ENCODE measurements around the gene SLC22A23.

SLC22A23 gene

DNA sequence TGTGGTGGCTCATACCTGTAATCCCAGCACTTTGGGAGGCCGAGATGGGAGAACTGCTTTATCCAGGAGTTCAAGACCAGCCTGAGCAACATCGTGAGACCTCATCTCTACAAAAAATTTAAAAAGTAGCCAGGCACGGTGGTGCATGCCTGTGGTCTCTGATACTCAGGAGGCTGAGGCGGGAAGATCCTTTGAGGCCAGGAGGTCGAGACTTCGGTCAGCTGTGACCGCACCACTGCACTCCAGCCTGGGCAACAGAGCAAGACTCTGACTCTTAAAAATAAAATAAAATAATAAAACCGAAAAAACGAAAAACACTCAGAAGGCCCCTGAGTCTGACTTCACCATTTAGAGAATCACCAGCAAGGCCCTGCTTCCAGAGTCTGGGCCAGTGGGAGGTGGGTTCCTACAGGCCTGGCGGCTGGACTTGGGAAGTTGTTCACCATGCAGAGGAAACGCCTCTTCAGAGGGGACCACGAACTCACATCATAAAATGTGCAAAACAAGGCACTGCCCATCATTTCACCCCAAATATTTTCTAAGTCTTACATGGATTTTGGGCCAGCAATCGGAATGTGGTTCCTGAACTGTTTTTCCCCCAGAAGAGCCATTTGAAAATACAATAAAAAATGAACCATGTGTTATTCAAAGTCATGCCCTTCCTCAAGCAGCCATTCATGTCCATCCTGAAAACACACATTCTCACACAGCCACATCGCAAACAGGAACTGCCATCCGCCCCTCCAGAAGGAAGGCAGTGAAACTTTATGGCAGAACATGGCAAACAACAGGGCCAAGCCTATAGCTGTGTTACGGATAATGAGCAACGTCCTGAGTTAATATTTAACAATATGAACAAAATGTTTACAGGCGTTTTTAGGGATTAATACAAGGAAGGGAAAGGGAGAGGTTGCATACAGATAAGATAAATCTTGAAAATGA, 57.8 kb downstream of the SLC22A23 start:
- peaks cover 56 to 84% of the 10 kb centered on the region in 2 donors for H3K4me1 ChIP-seq (ENCODE audit: control insufficient read depth in 2 of 2, insufficient read depth in 2 of 2, low read length in 2 of 2)
- no peak overlapping the region for H3K4me3 ChIP-seq (ENCODE audit: low read length in 2 of 2)
- H3K9ac ChIP-seq (ENCODE audit: low read depth in 1 of 2, low read length in 2 of 2): peak overlapping the region; percentile 18 to 52
- no peaks in the 10 kb centered on the region for H3K27me3 ChIP-seq (ENCODE audit: control insufficient read depth in 2 of 2, insufficient read depth in 2 of 2, low read length in 2 of 2)
- H3K9me3 ChIP-seq (ENCODE audit: control insufficient read depth in 2 of 2, low read length in 2 of 2): no peaks in the 10 kb centered on the region
- H3K27ac ChIP-seq (ENCODE audit: low read depth in 2 of 2, low read length in 2 of 2): peak overlapping the region; percentile 83 to 90
- no peaks in the 10 kb centered on the region for H3K36me3 ChIP-seq (ENCODE audit: control insufficient read depth in 2 of 2, insufficient read depth in 2 of 2, low read length in 2 of 2)

DNA sequence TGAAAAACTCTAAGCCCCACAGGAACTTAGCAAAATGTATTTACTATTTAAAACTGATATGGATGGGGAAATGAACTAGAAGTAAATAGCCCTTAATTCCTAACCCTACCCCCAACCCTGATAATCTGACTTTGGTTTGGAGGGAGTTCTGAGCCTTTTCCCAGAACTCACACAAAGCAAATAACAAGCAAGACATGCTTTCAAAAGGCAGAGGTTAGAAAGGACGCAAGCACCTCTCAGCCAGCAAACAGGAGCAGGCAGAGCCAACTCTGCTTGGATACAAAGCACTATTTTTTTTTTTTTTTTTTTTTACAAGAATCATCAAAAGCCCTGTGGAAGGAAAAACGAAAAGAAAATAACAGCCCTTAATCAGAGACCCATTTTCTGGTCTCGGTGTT, 58.7 kb downstream of the SLC22A23 start:
- peak overlapping the region; percentile 83 to 90 for H3K27ac ChIP-seq (ENCODE audit: low read depth in 2 of 2, low read length in 2 of 2)

DNA sequence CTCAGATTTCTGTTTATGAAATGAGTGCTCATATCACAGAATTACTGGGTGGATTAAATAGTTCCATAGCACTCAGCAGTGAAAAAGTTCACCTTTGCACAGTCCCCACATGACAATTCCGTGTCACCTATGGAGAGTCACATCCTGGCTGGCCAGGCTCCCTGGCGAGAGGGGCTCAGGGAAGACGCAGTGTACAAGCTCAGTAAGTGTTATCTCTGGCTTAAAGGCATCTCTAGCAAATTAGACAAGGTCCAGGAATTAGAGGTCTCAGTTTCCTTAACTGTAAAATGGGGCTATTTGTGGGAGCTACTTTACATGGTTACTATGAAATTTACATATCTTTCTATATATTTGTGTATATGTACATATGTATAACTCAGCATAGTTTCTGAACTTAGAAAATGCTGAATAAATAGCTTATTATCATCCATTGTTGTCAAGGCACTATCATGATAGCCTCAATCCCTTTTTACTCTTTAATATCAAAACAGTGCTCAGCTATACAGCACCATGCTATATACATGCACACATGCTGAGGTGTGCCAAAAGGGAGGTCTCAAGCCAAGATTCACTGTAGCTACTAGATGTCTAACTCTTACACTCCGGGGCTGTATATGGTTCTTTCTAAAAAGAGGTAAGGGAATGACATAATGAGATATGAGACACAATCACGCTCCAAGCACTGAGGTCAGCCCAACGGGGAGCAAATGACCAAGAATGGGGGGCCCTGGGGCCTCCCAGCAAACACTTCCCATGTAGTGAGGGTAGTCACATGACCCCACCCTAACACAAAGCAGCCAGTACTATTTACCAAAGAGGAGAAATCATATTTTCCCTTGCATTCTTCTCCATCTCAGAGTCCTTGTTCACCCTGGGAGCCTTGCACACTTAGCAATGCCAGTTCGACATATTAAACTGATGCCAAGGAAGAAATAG, 59.4 kb downstream of the SLC22A23 start:
- H3K36me3 ChIP-seq (ENCODE audit: control insufficient read depth in 2 of 2, insufficient read depth in 2 of 2, low read length in 2 of 2): no peaks in the 10 kb centered on the region
- H3K4me1 ChIP-seq (ENCODE audit: control insufficient read depth in 2 of 2, insufficient read depth in 2 of 2, low read length in 2 of 2): peaks cover 50 to 79% of the 10 kb centered on the region in 2 donors
- no peaks in the 10 kb centered on the region for H3K9me3 ChIP-seq (ENCODE audit: control insufficient read depth in 2 of 2, low read length in 2 of 2)
- peak overlapping the region in 1 of 2 donors; percentile 52 for H3K9ac ChIP-seq (ENCODE audit: low read depth in 1 of 2, low read length in 2 of 2)
- peak overlapping the region; percentile 83 to 90 for H3K27ac ChIP-seq (ENCODE audit: low read depth in 2 of 2, low read length in 2 of 2)
- no peaks in the 10 kb centered on the region for H3K27me3 ChIP-seq (ENCODE audit: control insufficient read depth in 2 of 2, insufficient read depth in 2 of 2, low read length in 2 of 2)
- H3K4me3 ChIP-seq (ENCODE audit: low read length in 2 of 2): no peak overlapping the region

More for the DNA sequence above, 58.7 kb downstream of the SLC22A23 start:
- H3K4me3 ChIP-seq (ENCODE audit: low read length in 2 of 2): no peak overlapping the region
- H3K9me3 ChIP-seq (ENCODE audit: control insufficient read depth in 2 of 2, low read length in 2 of 2): no peaks in the 10 kb centered on the region
- peaks cover 53 to 83% of the 10 kb centered on the region in 2 donors for H3K4me1 ChIP-seq (ENCODE audit: control insufficient read depth in 2 of 2, insufficient read depth in 2 of 2, low read length in 2 of 2)
- H3K9ac ChIP-seq (ENCODE audit: low read depth in 1 of 2, low read length in 2 of 2): peak overlapping the region in 1 of 2 donors; percentile 52
- H3K27me3 ChIP-seq (ENCODE audit: control insufficient read depth in 2 of 2, insufficient read depth in 2 of 2, low read length in 2 of 2): no peaks in the 10 kb centered on the region
- H3K36me3 ChIP-seq (ENCODE audit: control insufficient read depth in 2 of 2, insufficient read depth in 2 of 2, low read length in 2 of 2): no peaks in the 10 kb centered on the region

DNA sequence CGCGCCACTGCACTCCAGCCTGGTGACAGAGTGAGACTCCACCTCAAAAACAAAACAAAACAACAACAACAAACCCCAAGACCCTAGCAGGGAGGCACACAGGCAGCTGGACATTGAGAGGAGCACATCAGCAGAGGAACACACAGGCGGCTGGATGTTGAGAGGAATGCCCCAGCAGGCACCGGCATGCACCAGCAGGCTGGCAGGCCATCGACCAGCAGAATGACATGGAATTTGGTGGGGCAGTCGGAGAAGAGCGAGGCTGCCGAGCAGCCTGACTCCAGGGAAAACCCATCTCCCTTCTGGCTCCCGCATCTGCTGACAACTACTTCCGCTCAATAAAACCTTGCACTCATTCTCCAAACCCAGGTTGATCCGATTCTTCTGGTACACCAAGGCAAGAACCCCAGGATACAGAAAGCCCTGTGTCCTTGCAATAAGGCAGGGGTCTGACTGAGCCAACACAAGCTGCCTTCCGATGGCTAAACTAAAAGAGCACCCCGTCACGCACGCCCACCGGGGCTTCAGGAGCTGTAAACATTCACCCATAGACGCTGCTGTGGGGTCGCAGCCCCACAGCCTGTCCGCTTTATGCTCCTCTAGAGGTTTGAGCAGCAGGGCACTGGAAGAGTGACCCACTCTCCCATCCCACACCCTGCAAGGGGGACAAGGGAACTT, 60.2 kb downstream of the SLC22A23 start:
- Histone ChIP-seq H3K27ac (ENCODE audit: low read depth in 2 of 2, low read length in 2 of 2) (peak overlapping the region; percentile 33 to 90), H3K9ac (ENCODE audit: low read depth in 1 of 2, low read length in 2 of 2) (no peak overlapping the region), H3K9me3 (ENCODE audit: control insufficient read depth in 2 of 2, low read length in 2 of 2) (no peaks in the 10 kb centered on the region), H3K36me3 (ENCODE audit: control insufficient read depth in 2 of 2, insufficient read depth in 2 of 2, low read length in 2 of 2) (peaks cover 0 to 3% of the 10 kb centered on the region in 2 donors), H3K4me3 (ENCODE audit: low read length in 2 of 2) (no peak overlapping the region), H3K27me3 (ENCODE audit: control insufficient read depth in 2 of 2, insufficient read depth in 2 of 2, low read length in 2 of 2) (no peaks in the 10 kb centered on the region), H3K4me1 (ENCODE audit: control insufficient read depth in 2 of 2, insufficient read depth in 2 of 2, low read length in 2 of 2) (peaks cover 41 to 70% of the 10 kb centered on the region in 2 donors)

DNA sequence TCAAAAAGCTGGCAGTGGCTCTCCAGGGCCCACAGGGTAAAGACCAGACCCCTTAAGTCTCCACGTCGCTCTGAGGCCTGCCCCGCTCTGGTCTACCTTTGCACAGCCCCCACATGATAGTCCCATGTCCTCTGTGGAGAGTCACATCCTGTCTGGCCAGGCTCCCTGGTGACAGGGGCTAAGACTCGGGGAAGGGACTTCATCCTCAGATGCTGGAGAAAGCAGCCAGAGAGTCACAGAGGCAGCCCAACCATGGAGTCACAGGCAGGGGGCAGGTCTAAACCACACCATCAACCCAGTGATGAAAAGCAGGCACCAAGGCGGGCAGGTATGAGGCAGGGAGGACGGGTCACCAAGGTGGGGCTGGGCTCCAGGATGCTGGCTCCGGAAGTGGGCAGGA, 62.2 kb downstream of the SLC22A23 start:
- Histone ChIP-seq H3K9me3 (ENCODE audit: control insufficient read depth in 2 of 2, low read length in 2 of 2) (no peaks in the 10 kb centered on the region), H3K4me1 (ENCODE audit: control insufficient read depth in 2 of 2, insufficient read depth in 2 of 2, low read length in 2 of 2) (peaks cover 39 to 70% of the 10 kb centered on the region in 2 donors), H3K4me3 (ENCODE audit: low read length in 2 of 2) (no peak overlapping the region), H3K27me3 (ENCODE audit: control insufficient read depth in 2 of 2, insufficient read depth in 2 of 2, low read length in 2 of 2) (no peaks in the 10 kb centered on the region), H3K9ac (ENCODE audit: low read depth in 1 of 2, low read length in 2 of 2) (no peak overlapping the region), H3K27ac (ENCODE audit: low read depth in 2 of 2, low read length in 2 of 2) (peak overlapping the region in 1 of 2 donors; percentile 23), H3K36me3 (ENCODE audit: control insufficient read depth in 2 of 2, insufficient read depth in 2 of 2, low read length in 2 of 2) (peaks cover 0 to 3% of the 10 kb centered on the region in 2 donors)

DNA sequence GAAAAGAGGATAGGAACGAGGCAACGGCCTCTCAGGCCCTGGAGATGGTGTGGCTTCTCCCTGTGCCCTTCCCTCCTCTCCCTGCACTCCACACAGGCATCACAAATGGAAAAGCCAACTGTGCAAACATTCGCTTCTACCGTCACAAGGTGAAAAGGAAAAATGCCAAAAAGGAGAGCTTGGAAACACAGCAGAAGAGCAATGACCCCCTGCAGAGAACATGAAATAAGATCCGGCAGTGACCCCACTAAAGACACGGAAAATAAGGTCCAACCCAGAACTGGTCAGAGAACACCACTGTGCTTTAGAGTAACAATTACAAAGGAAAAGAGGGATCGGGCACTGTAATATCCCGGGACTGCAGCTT, 63.0 kb downstream of the SLC22A23 start:
- peaks cover 0 to 3% of the 10 kb centered on the region in 2 donors for H3K36me3 ChIP-seq (ENCODE audit: control insufficient read depth in 2 of 2, insufficient read depth in 2 of 2, low read length in 2 of 2)
- H3K4me1 ChIP-seq (ENCODE audit: control insufficient read depth in 2 of 2, insufficient read depth in 2 of 2, low read length in 2 of 2): peaks cover 38 to 68% of the 10 kb centered on the region in 2 donors
- no peaks in the 10 kb centered on the region for H3K9me3 ChIP-seq (ENCODE audit: control insufficient read depth in 2 of 2, low read length in 2 of 2)
- H3K9ac ChIP-seq (ENCODE audit: low read depth in 1 of 2, low read length in 2 of 2): no peak overlapping the region
- no peaks in the 10 kb centered on the region for H3K27me3 ChIP-seq (ENCODE audit: control insufficient read depth in 2 of 2, insufficient read depth in 2 of 2, low read length in 2 of 2)
- H3K4me3 ChIP-seq (ENCODE audit: low read length in 2 of 2): no peak overlapping the region
- peak overlapping the region in 1 of 2 donors; percentile 4 for H3K27ac ChIP-seq (ENCODE audit: low read depth in 2 of 2, low read length in 2 of 2)

DNA sequence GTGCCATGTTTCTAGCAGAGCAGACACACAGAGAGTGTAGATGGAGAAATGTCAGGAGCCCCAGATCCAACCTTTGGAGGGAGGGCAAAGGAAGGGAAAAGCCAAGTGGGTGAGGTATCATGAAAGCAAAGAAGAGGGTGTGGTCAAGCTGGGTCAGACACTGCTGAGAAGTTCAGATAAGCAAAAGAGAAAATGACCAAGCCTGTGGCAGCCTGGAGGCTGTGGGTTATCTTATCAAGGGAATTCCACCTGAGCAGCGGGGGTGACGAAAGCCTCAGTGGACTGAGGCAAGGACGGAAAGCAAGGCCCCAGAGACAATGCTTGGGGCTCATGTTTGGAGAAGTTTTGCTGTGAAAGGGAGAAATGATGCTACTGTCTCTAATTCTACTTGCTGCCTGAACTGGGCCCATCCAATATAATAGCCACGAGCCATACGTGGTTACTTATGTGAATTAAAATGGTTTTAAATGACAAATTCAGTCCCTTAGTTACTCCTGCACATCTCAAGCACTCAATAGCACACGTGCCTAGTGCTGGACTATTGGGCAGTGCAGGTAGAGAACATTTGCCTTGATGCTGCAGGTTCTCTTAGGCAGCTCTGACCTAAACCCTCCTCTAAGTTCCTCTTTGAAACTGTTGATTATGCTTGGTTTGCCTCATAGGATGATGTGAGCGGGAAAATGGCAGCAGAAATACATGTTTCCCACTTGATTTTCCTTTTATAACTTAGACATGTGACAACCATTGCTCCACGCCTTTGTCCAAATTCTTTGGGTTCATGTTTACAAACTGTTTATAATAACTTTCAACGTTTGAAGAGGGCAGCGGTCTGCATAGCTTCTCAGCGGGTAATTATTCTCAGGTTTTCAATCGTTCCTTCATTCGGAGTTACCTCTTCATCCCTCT, 63.7 kb downstream of the SLC22A23 start:
- Histone ChIP-seq H3K36me3 (ENCODE audit: control insufficient read depth in 2 of 2, insufficient read depth in 2 of 2, low read length in 2 of 2) (peaks cover 0 to 3% of the 10 kb centered on the region in 2 donors), H3K9ac (ENCODE audit: low read depth in 1 of 2, low read length in 2 of 2) (peak overlapping the region in 1 of 2 donors; percentile 2), H3K4me1 (ENCODE audit: control insufficient read depth in 2 of 2, insufficient read depth in 2 of 2, low read length in 2 of 2) (peaks cover 31 to 62% of the 10 kb centered on the region in 2 donors), H3K9me3 (ENCODE audit: control insufficient read depth in 2 of 2, low read length in 2 of 2) (no peaks in the 10 kb centered on the region), H3K27ac (ENCODE audit: low read depth in 2 of 2, low read length in 2 of 2) (peak overlapping the region in 1 of 2 donors; percentile 19), H3K27me3 (ENCODE audit: control insufficient read depth in 2 of 2, insufficient read depth in 2 of 2, low read length in 2 of 2) (no peaks in the 10 kb centered on the region), H3K4me3 (ENCODE audit: low read length in 2 of 2) (no peak overlapping the region)

DNA sequence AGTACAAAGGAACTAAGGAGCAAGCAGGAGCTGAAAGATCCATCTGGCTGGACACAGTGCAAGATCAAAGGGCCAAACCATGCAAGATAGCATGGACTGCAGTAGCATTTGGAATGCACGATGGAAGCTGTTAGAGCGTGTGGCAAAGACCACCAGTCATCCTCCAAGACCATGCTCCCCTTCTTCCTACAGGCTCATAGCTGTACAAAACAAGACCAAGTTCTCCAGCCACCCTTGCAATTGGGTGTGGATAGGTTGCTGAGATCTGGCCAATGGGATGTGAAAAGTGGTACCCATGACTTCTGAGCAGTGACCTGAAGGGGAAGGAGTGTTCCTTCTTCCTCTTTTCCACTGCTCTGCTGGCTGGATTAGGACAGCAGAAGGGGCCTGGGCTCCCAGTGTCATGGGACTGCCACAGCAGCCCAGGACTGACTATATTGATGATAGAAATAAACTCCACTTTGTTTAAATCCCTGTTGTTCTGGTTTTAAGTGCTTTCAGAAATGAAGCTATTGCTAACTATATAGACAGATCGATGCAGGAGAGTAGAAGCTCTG, 64.9 kb downstream of the SLC22A23 start:
- peak overlapping the region in 1 of 2 donors; percentile 44 for H3K27ac ChIP-seq (ENCODE audit: low read depth in 2 of 2, low read length in 2 of 2)
- no peaks in the 10 kb centered on the region for H3K27me3 ChIP-seq (ENCODE audit: control insufficient read depth in 2 of 2, insufficient read depth in 2 of 2, low read length in 2 of 2)
- H3K9me3 ChIP-seq (ENCODE audit: control insufficient read depth in 2 of 2, low read length in 2 of 2): no peaks in the 10 kb centered on the region
- peaks cover 0 to 6% of the 10 kb centered on the region in 2 donors for H3K36me3 ChIP-seq (ENCODE audit: control insufficient read depth in 2 of 2, insufficient read depth in 2 of 2, low read length in 2 of 2)
- peaks cover 25 to 55% of the 10 kb centered on the region in 2 donors for H3K4me1 ChIP-seq (ENCODE audit: control insufficient read depth in 2 of 2, insufficient read depth in 2 of 2, low read length in 2 of 2)
- no peak overlapping the region for H3K4me3 ChIP-seq (ENCODE audit: low read length in 2 of 2)
- no peak overlapping the region for H3K9ac ChIP-seq (ENCODE audit: low read depth in 1 of 2, low read length in 2 of 2)

Data from mucosa of rectum (tissue), 2 donors.